ENCODE measurements around the gene AQP3. TPM values are rescaled to one million over a fixed set of nuclear protein-coding genes. Genes with fewer than 3 reads are reported as not detected.

The AQP3 gene
- total and polyA plus RNA-seq, 2 of the 8 experiments (the other 6 are each of a cell fraction or from before 2014, with no cell fraction given), result 2.6 to 7.6 TPM

DNA sequence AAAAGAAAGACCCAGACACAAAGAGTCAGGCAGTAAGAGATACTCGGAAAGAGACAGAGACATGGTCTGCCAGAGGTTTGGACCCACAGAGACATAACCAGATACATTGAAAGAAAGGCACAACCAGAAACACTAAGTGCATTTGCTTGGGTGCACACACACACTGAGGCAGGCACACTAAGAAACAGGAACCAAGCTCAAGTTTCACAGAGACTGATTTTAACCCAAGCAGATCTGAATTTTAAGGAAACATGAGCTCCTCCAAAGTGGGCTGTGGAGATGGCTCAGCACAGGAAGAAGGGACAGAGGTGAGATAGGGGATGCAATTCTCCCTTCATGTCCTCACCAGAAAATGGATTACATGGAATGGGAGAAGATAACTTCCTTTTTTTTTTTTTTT is 9.5 kb downstream of the AQP3 start:
- Histone ChIP-seq H3K9ac (replicated peaks in 1 of 4; ENCODE audit: extremely low read depth in 1 of 4, low read depth in 3 of 4, low read length in 3 of 4) (no peak overlapping the region), H3K56ac (replicated peaks; ENCODE audit: insufficient read length, low read depth, low read length) (no peak overlapping the region), H3K9me3 (ENCODE audit: insufficient read depth in 2 of 2, low read depth in 1 of 2, low read length in 1 of 2) (no peaks in the 10 kb centered on the region), H3K18ac (ENCODE audit: extremely low read depth, low read length) (no peak overlapping the region), H3K4me3 (ENCODE audit: extremely low read depth in 1 of 4, insufficient read depth in 2 of 4, low read depth in 3 of 4, low read length in 4 of 4) (no peak overlapping the region), H3K23me2 (ENCODE audit: low read depth, low read length) (no peaks in the 10 kb centered on the region), H2BK20ac (ENCODE audit: low read length) (no peak overlapping the region), H3K4me1 (replicated peaks in 1 of 4; ENCODE audit: control insufficient read depth in 3 of 4, insufficient read depth in 4 of 4, low read length in 3 of 4) (peaks cover 0 to 5% (median 0%) of the 10 kb centered on the region in 4 experiments; a peak in 3 of 7 replicates), H2BK15ac (ENCODE audit: low read length) (peak overlapping the region; percentile 46; the same call in 1 of the 2 replicates), H3K27ac (ENCODE audit: low read depth, low read length) (no peak overlapping the region), H3K14ac (ENCODE audit: insufficient read length) (no peak overlapping the region), H4K5ac (ENCODE audit: insufficient read length, low read depth, low read length) (no peak overlapping the region), H3K4ac (replicated peaks; ENCODE audit: insufficient read length, low read depth, low read length) (no peak overlapping the region), H2AFZ (ENCODE audit: low read length) (no peak overlapping the region), H4K91ac (replicated peaks; ENCODE audit: insufficient read length, low read length) (no peak overlapping the region), H2AK5ac (ENCODE audit: low read depth, low read length) (no peak overlapping the region), H3K4me2 (ENCODE audit: insufficient read depth in 1 of 2, low read depth in 2 of 2, low read length in 2 of 2) (no peak overlapping the region), H2BK12ac (ENCODE audit: low read depth, low read length) (no peak overlapping the region), H4K20me1 (replicated peaks in 1 of 2; ENCODE audit: control insufficient read depth in 1 of 2, insufficient read depth in 2 of 2, low read length in 2 of 2) (no peaks in the 10 kb centered on the region), H3K36me3 (ENCODE audit: control insufficient read depth in 2 of 4, insufficient read depth in 4 of 4, low read length in 3 of 4) (no peaks in the 10 kb centered on the region), H2BK120ac (replicated peaks; ENCODE audit: low read depth, low read length) (no peak overlapping the region), H3K23ac (ENCODE audit: insufficient read length) (no peak overlapping the region), H3K79me2 (ENCODE audit: control insufficient read depth in 1 of 2, insufficient read depth in 2 of 2, low read length in 2 of 2) (no peaks in the 10 kb centered on the region), H2BK5ac (ENCODE audit: low read depth, low read length) (no peak overlapping the region), H4K8ac (ENCODE audit: extremely low read depth, insufficient read depth, low read length) (no peak overlapping the region), H3K79me1 (ENCODE audit: low read depth, low read length) (no peaks in the 10 kb centered on the region), H3K27me3 (replicated peaks in 1 of 4; ENCODE audit: control insufficient read depth in 3 of 4, extremely low read depth in 1 of 4, insufficient read depth in 3 of 4, low read length in 3 of 4) (no peaks in the 10 kb centered on the region; a peak in 1 of 7 replicates)
- TF ChIP-seq SP2 (IDR thresholded peaks at IDR 0.05; ENCODE audit: low read length) (no peak), TEAD4 (IDR thresholded peaks at IDR 0.05; ENCODE audit: low read depth, low read length) (no peak), CHD2 (IDR thresholded peaks at IDR 0.05; ENCODE audit: low read length) (no peak), NRF1 (IDR thresholded peaks at IDR 0.05; ENCODE audit: low read depth, low read length) (no peak), SIX5 (IDR thresholded peaks at IDR 0.05; ENCODE audit: low read depth, low read length) (no peak), TBP (IDR thresholded peaks at IDR 0.05; ENCODE audit: low read depth, low read length) (no peak), BCL11A (IDR thresholded peaks at IDR 0.05; ENCODE audit: low read depth in 2 of 2, low read length in 2 of 2) (no peak), JUN (IDR thresholded peaks at IDR 0.05; ENCODE audit: low read depth, low read length) (no peak), POLR2A (IDR thresholded peaks at IDR 0.05; ENCODE audit: control extremely low read depth in 1 of 2, low read depth in 2 of 2, low read length in 2 of 2) (no peak), HDAC6 (IDR thresholded peaks at IDR 0.05; ENCODE audit: low read depth, low read length) (no peak)
- ChIA-PET CTCF (ENCODE audit: partially characterized antibody) (interaction anchor here (1.0 to 9.1 kb wide), 6 partner anchors 10 to 184 kb away, joined by 3 to 63 read pairs (median 10); partner anchors contain the start of gene AQP3), POLR2A (ENCODE audit: partially characterized antibody) (interaction anchor here (1.5 kb wide), 1 partner anchor 12 kb away, joined by 3 read pairs; no protein-coding TSS in a partner anchor)
- FAIRE-seq (no peak), DNase-seq (ENCODE audit: low read depth in 1 of 2, low spot score in 2 of 2) (no peak)
- WGBS, 2 experiments (ENCODE audit: extremely low coverage in 1 of 2, insufficient coverage in 1 of 2, insufficient read length in 1 of 2, insufficient replicate concordance in 2 of 2, low coverage in 1 of 2, low lambda C conversion rate in 2 of 2, missing lambda C conversion rate in 1 of 2), result 88% methylated on average over 1 of the region's 1 CpG; no CpG with 5 or more reads in 1 of the 2 experiments
